ENCODE measurements around the gene TMEM129. TPM values are rescaled to one million over a fixed set of nuclear protein-coding genes. Genes with fewer than 3 reads are reported as not detected.

Gene TMEM129, protein sequence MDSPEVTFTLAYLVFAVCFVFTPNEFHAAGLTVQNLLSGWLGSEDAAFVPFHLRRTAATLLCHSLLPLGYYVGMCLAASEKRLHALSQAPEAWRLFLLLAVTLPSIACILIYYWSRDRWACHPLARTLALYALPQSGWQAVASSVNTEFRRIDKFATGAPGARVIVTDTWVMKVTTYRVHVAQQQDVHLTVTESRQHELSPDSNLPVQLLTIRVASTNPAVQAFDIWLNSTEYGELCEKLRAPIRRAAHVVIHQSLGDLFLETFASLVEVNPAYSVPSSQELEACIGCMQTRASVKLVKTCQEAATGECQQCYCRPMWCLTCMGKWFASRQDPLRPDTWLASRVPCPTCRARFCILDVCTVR
- total RNA-seq (2022; extraction: Qiagen RNA extraction): 14.7 to 29.0 TPM (median 26.3 TPM) in 5 replicates

DNA sequence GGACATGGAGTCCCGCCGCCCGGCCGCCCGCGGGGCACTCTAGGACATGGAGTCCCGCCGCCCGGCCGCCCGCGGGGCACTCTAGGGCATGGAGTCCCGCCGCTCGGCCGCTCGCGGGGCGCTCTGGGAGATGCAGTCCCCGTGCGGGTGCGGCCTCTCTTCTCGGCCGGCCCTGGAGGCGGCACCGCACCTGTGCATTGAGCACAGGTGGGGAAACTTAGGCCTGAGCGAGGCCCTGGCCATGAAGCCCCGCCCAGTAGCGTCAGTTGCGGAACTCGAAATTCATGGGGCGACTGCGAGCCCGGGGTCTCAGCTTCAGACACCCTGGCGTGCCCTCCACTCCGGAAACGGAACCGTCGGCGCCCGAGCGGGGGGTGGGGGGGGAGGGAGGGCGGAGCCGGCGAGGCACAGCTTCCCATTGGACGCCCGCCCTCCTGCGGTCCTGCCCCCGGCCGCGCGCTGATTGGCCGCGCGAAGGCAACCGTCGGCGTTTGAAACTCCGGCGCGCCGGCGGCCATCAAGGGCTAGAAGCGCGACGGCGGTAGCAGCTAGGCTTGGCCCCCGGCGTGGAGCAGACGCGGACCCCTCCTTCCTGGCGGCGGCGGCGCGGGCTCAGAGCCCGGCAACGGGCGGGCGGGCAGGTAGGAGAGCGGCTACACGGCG is at the start of gene TMEM129, which contains the start of gene TACC3:
Gene TMEM129, minus strand, starts transcription at position 321 of the 663 bp plus-strand sequence. CDS start 486 bp downstream, outside the sequence.
Gene TACC3, plus strand, starts transcription at position 519 of the 663 bp plus-strand sequence. CDS start 1,901 bp downstream, outside the sequence.

DNA sequence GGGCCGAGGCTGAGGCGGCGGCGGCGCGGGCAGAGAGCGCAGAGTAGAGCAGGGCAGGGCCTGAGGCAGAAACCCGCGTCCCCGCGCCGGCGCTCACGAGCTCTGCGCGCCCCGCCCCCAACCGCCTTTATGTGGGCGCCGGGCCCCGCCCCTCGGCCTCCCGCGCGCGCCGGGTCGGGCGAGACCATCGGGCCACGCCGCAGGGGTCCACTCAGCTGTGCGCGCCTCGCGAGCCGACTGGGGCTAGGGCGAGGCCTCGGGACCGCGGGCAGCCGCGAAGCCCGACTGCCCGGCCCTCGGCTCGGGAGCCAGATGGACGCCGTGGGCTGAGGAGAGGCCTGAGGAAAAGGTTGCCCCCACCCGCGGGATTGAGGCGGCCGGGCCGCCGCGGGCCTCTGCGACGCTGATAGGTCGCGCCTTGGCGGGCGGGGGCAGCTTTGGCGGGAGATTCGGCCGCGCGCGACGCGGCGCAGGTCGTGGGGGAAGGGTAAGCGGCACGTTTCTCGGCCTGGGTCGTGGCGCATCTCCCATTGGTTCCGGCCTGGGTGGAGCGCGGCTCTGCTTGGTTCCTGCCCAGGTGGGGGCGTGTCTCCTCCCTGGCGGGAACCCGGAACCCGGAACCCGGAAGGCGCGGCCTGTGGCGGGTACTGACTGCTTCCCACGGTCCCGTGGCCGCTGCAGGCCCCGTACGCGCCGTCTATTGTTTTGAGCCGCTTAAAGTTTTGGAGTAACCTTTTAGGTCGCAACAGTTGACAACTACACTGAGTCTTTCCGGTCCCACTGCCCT is 8.7 kb downstream of the TMEM129 start, which contains the start of gene SLBP:
Gene SLBP, minus strand, starts transcription at position 104 of the 787 bp plus-strand sequence. CDS start 131 bp downstream, outside the sequence.

DNA sequence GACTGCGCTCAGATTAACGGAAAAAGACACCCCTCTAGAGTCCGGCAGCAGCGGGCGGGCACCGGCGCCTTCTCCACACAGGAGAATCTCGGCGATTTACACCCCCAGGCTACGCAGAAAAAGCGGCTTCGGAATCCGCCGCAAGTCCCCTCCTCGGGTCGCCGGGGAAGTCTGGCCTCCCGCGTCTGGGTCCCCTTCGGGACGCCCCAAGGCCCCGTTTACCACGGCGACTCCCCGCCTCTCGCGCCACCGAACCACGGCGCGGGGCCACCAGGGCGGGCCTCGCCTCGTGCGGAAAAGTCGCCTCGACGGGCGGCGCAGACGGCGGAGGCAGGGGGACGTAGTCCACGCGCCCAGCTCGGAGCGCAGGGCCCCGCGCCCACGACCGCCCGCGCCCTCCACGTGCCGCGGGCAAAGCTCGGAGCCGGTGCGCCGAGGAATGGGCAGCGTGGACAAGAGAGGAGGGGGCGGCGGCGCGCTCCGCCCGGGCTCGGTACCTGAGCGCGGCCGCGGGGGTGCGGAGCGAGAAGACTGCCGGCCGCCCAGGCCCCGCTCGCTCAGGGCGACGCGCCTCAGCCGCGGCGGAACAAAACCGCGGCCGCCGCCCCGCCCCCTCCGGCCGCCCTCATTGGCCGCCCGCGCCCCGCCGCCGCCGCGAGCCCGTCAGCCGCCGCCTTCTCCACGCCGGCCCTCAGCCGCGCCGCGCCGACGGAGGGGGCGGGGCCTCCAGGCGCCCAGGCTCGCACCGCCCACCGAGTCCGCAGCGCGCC is 37.2 kb downstream of the TMEM129 start, which contains the start of gene FAM53A:
Gene FAM53A, minus strand, starts transcription at position 578 of the 770 bp plus-strand sequence. CDS start 15,572 bp downstream, outside the sequence.

Other genes starting within 250 kb of the TMEM129 start
- gene FAM53A, start 37.0 kb downstream of the TMEM129 start, total RNA-seq (2022; extraction: Qiagen RNA extraction): 0.50 to 1.4 TPM (median 0.77 TPM) in 5 replicates
- gene SLBP, start 9.0 kb downstream of the TMEM129 start, total RNA-seq (2022; extraction: Qiagen RNA extraction): 69.5 to 88.8 TPM (median 71.8 TPM) in 5 replicates
- 80.6 to 95.0 TPM (median 86.8 TPM) in 5 replicates for gene TACC3, start 198 bp upstream of the TMEM129 start, total RNA-seq (2022; extraction: Qiagen RNA extraction)
- gene FGFR3, start 72.0 kb upstream of the TMEM129 start, total RNA-seq (2022; extraction: Qiagen RNA extraction): 1.3 to 2.8 TPM (median 2.2 TPM) in 5 replicates
- 25.8 to 31.7 TPM (median 28.7 TPM) in 5 replicates for gene LETM1, start 134.8 kb upstream of the TMEM129 start, total RNA-seq (2022; extraction: Qiagen RNA extraction)
- 36.5 to 47.3 TPM (median 43.9 TPM) in 5 replicates for gene NSD2, start 150.1 kb upstream of the TMEM129 start, total RNA-seq (2022; extraction: Qiagen RNA extraction)

Data from A549 treated with CORT108297 at 1 μM for 4 hours (cell line).